Pancreas (tissue), 10 donors: ENCODE data around the gene GRIK1. TPM values are rescaled to one million over a fixed set of nuclear protein-coding genes. Genes with fewer than 3 reads are reported as not detected.
A peak's percentile ranks its signal among the peaks of the same experiment; 100 is the strongest.

Experiments used
- ATAC-seq, 4 donors: fragments of 200-7000 bp; cut with Tn5 transposase; one replicate each; pipeline versions ENCODE4 v1.8.0 to v1.9.1; 2020; ENCODE audit warnings: mild to moderate bottlenecking in 4 of 4, moderate library complexity in 4 of 4
- DNase-seq, 6 donors: peaks; one replicate each; pipeline ENCODE4 v3.0.0-alpha.2; 2020
- FAIRE-seq: peaks from 2 replicates; lab custom pipeline; 2012; peaks lifted over from hg19 to GRCh38; lab: Jason Lieb, UNC
- H3K27ac ChIP-seq, 4 donors: fragments of 200-600 bp; sonication (generic); 1 replicate in 3 of 4; 2 replicates in 1 of 4; pipeline versions ENCODE4 v1.5.0 to v1.8.0; 2020
- H3K27me3 ChIP-seq, 4 donors: fragments of 200-600 bp; one replicate each; pipeline ENCODE4 v1.8.0; 2021
- H3K36me3 ChIP-seq, 3 donors: fragments of 200-600 bp; sonication (generic) in 1 of 3; one replicate each; pipeline versions ENCODE4 v1.5.0 to v1.8.0; 2020 to 2021
- H3K4me1 ChIP-seq, 3 donors: fragments of 200-600 bp; one replicate each; pipeline ENCODE4 v1.8.0; 2021
- H3K4me3 ChIP-seq, 4 donors: fragments of 200-600 bp; sonication (generic) in 2 of 4; one replicate each; pipeline versions ENCODE4 v1.5.0 to v1.8.0; 2020 to 2021
- H3K9me3 ChIP-seq, 4 donors: fragments of 200-600 bp; one replicate each; pipeline ENCODE4 v1.8.0; 2021
- WGBS, 2 donors: extraction: QIAGEN DNeasy Blood & Tissue Kit; methylation state at CpG; one replicate each; pipeline ENCODE4 v1.1.7; 2013; 5-methylcytosine and 5-hydroxymethylcytosine counted together
- intact Hi-C, 3 donors: fragments of 100-400 bp; cut with DNase I; formaldehyde crosslinking; loops; one replicate each; pipeline versions ENCODE4 v1.11.1 to v1.14.2; 2022
- polyA plus RNA-seq, 2 donors: library from polyadenylated mRNA; stranded (reverse); fragments of 200-250 nt; gene quantifications; one replicate each; pipeline ENCODE4 v1.2.3, GENCODE V29; 2013
- total RNA-seq, 6 donors: library from RNA; stranded (reverse); fragmentation: NEBNext Ultra II Directional in 4 of 6; extraction: Animal tissue kit (Norgen Biotek cat#: 25700) in 4 of 6; gene quantifications; one replicate each; pipeline versions ENCODE4 v1.2.1 to v1.2.4, GENCODE V29; 2021 to 2023
- TF ChIP-seq, protein P1 (sequence below), 4 donors: fragments of 200-600 bp; sonication (generic) in 3 of 4; IDR thresholded peaks; one replicate each; pipeline versions ENCODE4 v1.5.0 to v1.8.0; 2021; ENCODE audit warnings: antibody characterized with exemption in 4 of 4
- donor health status: healthy with polysubstance abuse.
- donor health status: DM: no; HTN: no; CAD: no; lungs with moderate emphysema.
- donor health status: DM: no; HTN: no; CAD: no.
- donor health status: control.
- donor health status: control.
- donor health status: Bipolar disorder and iron deficiency.
- donor health status: DM: yes; HTN: yes; CAD: no.
- donor health status: DM: no; HTN: no; CAD: no.
- donor health status: DM: no; HTN: no; CAD: no.
- donor health status: DM: yes; HTN: yes; CAD: no.

GRIK1 gene
- total and polyA plus RNA-seq, 8 donors: 0.02 to 0.09 (median 0.08) TPM; not detected in 5

DNA sequence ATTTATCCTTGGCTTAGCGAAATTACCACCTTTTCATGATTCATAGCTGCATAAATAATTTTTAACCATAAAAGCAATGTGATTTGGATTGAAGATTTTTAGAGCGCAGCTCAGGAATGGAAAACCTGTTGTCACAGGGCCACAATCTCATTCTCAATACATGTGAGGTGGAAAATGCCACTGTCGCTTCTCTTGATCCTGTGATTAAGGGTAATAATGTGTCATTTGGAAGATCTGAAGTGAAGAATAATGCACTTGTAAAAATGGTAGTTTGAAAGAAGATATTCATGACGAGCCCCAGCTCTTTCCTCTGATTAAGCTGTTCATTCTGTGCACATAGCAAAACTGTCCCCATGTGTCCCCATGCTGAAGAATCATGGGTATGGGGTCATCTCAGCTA is 410.7 kb downstream of the GRIK1 start:
- no peak overlapping the region for H3K4me3 ChIP-seq
- WGBS, 2 donors: 81 to 84% methylated on average over 4 of the region's 4 CpGs
- H3K27ac ChIP-seq: no peak overlapping the region
- FAIRE-seq (no peak), ATAC-seq (no peak), DNase-seq (no peak)
- H3K9me3 ChIP-seq: no peaks in the 10 kb centered on the region
- TF ChIP-seq, protein P1, sequence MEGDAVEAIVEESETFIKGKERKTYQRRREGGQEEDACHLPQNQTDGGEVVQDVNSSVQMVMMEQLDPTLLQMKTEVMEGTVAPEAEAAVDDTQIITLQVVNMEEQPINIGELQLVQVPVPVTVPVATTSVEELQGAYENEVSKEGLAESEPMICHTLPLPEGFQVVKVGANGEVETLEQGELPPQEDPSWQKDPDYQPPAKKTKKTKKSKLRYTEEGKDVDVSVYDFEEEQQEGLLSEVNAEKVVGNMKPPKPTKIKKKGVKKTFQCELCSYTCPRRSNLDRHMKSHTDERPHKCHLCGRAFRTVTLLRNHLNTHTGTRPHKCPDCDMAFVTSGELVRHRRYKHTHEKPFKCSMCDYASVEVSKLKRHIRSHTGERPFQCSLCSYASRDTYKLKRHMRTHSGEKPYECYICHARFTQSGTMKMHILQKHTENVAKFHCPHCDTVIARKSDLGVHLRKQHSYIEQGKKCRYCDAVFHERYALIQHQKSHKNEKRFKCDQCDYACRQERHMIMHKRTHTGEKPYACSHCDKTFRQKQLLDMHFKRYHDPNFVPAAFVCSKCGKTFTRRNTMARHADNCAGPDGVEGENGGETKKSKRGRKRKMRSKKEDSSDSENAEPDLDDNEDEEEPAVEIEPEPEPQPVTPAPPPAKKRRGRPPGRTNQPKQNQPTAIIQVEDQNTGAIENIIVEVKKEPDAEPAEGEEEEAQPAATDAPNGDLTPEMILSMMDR (IDR thresholded peaks at IDR 0.05): no peak
- H3K4me1 ChIP-seq: peaks cover 0 to 12% (median 0%) of the 10 kb centered on the region in 3 donors
- H3K36me3 ChIP-seq: no peaks in the 10 kb centered on the region
- intact Hi-C loops: no loop called here
- H3K27me3 ChIP-seq: no peaks in the 10 kb centered on the region

- H3K36me3 ChIP-seq: no peaks in the 10 kb centered on the region
- no peaks in the 10 kb centered on the region for H3K27me3 ChIP-seq
- H3K4me1 ChIP-seq: peaks cover 10 to 11% (median 10%) of the 10 kb centered on the region in 3 donors
- TF ChIP-seq, protein P1 (IDR thresholded peaks at IDR 0.05): no peak
- DNase-seq (no peak), FAIRE-seq (no peak), ATAC-seq (no peak)
- intact Hi-C loops: no loop called here
- H3K27ac ChIP-seq: no peak overlapping the region
- H3K4me3 ChIP-seq: no peak overlapping the region
- H3K9me3 ChIP-seq: no peaks in the 10 kb centered on the region
- 94 to 96% methylated on average over 2 of the region's 2 CpGs for WGBS, 2 donors
Measured at GRCh38 chr21:29526545-29526944, 413.3 kb downstream of the GRIK1 start.

DNA sequence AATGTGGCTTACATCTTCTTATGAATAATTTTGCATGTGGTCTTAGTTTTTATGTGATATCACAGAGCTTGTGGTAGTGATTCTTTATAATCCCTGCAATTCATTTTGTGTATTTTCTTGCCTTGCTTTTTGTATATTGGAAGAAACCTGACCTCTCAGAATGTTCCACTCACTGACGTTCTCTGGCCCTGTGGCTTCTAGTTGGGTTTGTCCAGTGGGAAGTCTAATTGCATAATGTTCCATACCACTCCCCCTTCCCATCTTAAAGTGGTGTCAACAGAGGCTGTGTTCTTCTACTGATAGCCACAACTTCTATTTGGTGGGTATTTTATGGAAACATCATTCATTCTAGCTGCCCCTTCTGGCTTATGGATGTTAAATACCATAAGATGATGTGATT is 415.7 kb downstream of the GRIK1 start:
- Histone ChIP-seq H3K27ac (no peak overlapping the region), H3K4me3 (no peak overlapping the region), H3K36me3 (no peaks in the 10 kb centered on the region), H3K4me1 (peaks cover 10% of the 10 kb centered on the region in 3 donors), H3K9me3 (no peaks in the 10 kb centered on the region), H3K27me3 (no peaks in the 10 kb centered on the region)
- FAIRE-seq (no peak), DNase-seq (no peak), ATAC-seq (peak in 2 of 4 donors; percentile 38 to 49)
- intact Hi-C loops: no loop called here
- TF ChIP-seq, protein P1 (IDR thresholded peaks at IDR 0.05): no peak
- WGBS, 2 donors: 73 to 89% methylated on average over 1 of the region's 1 CpG

- no peaks in the 10 kb centered on the region for H3K36me3 ChIP-seq
- TF ChIP-seq, protein P1 (IDR thresholded peaks at IDR 0.05): no peak
- no peaks in the 10 kb centered on the region for H3K9me3 ChIP-seq
- WGBS, 2 donors: 6 to 8% methylated on average over 1 of the region's 1 CpG
- no peak overlapping the region for H3K27ac ChIP-seq
- intact Hi-C loops: no loop called here
- DNase-seq (peak in 3 of 6 donors; percentile 28 to 36 (median 35)), FAIRE-seq (no peak), ATAC-seq (peak; percentile 89 to 98 (median 97))
- H3K4me1 ChIP-seq: peaks cover 9 to 10% (median 10%) of the 10 kb centered on the region in 3 donors
- H3K4me3 ChIP-seq: no peak overlapping the region
- no peaks in the 10 kb centered on the region for H3K27me3 ChIP-seq
Measured at GRCh38 chr21:29523646-29524045, 416.1 kb downstream of the GRIK1 start.

GRCh38 chr21:29521872-29522271 is 417.9 kb downstream of the GRIK1 start:
- H3K27ac ChIP-seq: no peak overlapping the region
- intact Hi-C loops: no loop called here
- no peak for ATAC-seq
- peaks cover 9 to 10% (median 10%) of the 10 kb centered on the region in 3 donors for H3K4me1 ChIP-seq
- no peak overlapping the region for H3K4me3 ChIP-seq
- DNase-seq: no peak
- H3K9me3 ChIP-seq: no peaks in the 10 kb centered on the region
- no peaks in the 10 kb centered on the region for H3K36me3 ChIP-seq
- no peak for FAIRE-seq
- TF ChIP-seq, protein P1 (IDR thresholded peaks at IDR 0.05): no peak
- H3K27me3 ChIP-seq: no peaks in the 10 kb centered on the region
- 94% methylated on average over 1 of the region's 1 CpG for WGBS, 2 donors
